ENCODE results near the gene STARD8.

DNA sequence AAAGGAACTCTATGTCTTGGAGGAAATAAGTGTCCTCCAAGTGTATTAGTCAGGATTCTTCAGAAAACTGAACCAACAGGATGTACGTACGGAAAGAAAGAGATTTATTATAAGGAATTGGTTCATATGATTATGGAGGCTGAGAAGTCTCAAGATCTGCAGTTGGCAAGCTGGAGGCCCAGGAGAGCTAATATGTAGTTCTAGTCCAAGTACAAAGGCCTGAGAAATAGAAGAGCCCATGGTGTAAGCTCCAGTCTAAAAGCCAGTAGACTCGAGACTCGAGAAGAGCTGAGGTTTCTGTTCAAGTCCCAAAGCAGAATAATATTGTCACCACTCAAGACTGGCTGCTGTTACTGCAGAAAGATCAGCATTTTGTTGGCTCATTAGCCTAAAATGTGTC, 116.0 kb downstream of the STARD8 start:
- TF ChIP-seq, protein P1, sequence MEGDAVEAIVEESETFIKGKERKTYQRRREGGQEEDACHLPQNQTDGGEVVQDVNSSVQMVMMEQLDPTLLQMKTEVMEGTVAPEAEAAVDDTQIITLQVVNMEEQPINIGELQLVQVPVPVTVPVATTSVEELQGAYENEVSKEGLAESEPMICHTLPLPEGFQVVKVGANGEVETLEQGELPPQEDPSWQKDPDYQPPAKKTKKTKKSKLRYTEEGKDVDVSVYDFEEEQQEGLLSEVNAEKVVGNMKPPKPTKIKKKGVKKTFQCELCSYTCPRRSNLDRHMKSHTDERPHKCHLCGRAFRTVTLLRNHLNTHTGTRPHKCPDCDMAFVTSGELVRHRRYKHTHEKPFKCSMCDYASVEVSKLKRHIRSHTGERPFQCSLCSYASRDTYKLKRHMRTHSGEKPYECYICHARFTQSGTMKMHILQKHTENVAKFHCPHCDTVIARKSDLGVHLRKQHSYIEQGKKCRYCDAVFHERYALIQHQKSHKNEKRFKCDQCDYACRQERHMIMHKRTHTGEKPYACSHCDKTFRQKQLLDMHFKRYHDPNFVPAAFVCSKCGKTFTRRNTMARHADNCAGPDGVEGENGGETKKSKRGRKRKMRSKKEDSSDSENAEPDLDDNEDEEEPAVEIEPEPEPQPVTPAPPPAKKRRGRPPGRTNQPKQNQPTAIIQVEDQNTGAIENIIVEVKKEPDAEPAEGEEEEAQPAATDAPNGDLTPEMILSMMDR (IDR thresholded peaks at IDR 0.05; ENCODE audit: low read length), result no peak
- TF ChIP-seq EZH2 (IDR thresholded peaks at IDR 0.05; ENCODE audit: borderline replicate concordance, low read length), result no peak
